SK-N-SH (cell line): Measurements from ENCODE around the gene ROR2. TPM values are rescaled to one million over a fixed set of nuclear protein-coding genes. Genes with fewer than 3 reads are reported as not detected.

ENCODE experiments used
- CTCF ChIA-PET: fragments of 300-600, 350-600 bp; formaldehyde crosslinking; extraction: SDS; loops from one replicate; lab custom pipeline; 2021; lab: Yijun Ruan, JAX
- POLR2A ChIA-PET: fragments of 350-600 bp; sonication (Branson Sonifier 250); formaldehyde crosslinking; extraction: SDS; loops from one replicate; lab custom pipeline; 2020; ENCODE audit warnings: antibody characterized with exemption, inconsistent platforms; lab: Yijun Ruan, JAX
- DNase-seq: peaks from one replicate; pipeline ENCODE4 v3.0.0; 2012
- H2AFZ ChIP-seq: fragments of 200-600 bp; sonication (generic); 2 replicates; pipeline ENCODE4 v1.8.1; 2016; ENCODE audit warnings: antibody characterized with exemption, mild to moderate bottlenecking, low read depth
- H3F3A ChIP-seq: fragments of 200-600 bp; sonication (generic); replicated peaks from 2 replicates; pipeline ENCODE3; 2016; ENCODE audit warnings: antibody characterized with exemption, mild to moderate bottlenecking; ENCODE audit not compliant: insufficient read depth
- H3K27ac ChIP-seq, 2 experiments: fragments of 200-500 bp in 1 of 2; fragments of 200-600 bp in 1 of 2; sonication (Bioruptor generic) in 1 of 2; sonication (generic), shearing (Covaris generic) in 1 of 2; 2 replicates each; pipeline versions ENCODE4 v1.5.1 to v1.6.1; 2014 to 2016; ENCODE audit warnings: low read depth in 2 of 2, inconsistent platforms in 1 of 2, low read length in 1 of 2, mild to moderate bottlenecking in 1 of 2, mixed read lengths in 1 of 2
- H3K27me3 ChIP-seq: fragments of 200-600 bp; sonication (generic), shearing (Covaris generic); 2 replicates; pipeline ENCODE4 v1.6.1; 2016; ENCODE audit warnings: mixed run types; ENCODE audit not compliant: insufficient read depth
- H3K36me3 ChIP-seq, 2 experiments: fragments of 200-500 bp in 1 of 2; fragments of 200-600 bp in 1 of 2; sonication (Bioruptor generic) in 1 of 2; sonication (generic) in 1 of 2; replicated peaks in 1 of 2; 2 replicates each; pipeline versions ENCODE3 to v1.5.1; 2014 to 2016; ENCODE audit warnings: low read length in 1 of 2, mild to moderate bottlenecking in 1 of 2; ENCODE audit not compliant: insufficient read depth in 2 of 2, control insufficient read depth in 1 of 2
- H3K4me1 ChIP-seq, 2 experiments: fragments of 200-500 bp in 1 of 2; fragments of 200-600 bp in 1 of 2; sonication (Bioruptor generic) in 1 of 2; sonication (generic), shearing (Covaris generic) in 1 of 2; 2 replicates each; pipeline versions ENCODE4 v1.5.1 to v1.6.1; 2014 to 2016; ENCODE audit warnings: low read depth in 1 of 2, low read length in 1 of 2, mixed run types in 1 of 2; ENCODE audit not compliant: insufficient read depth in 2 of 2, control insufficient read depth in 1 of 2
- H3K4me2 ChIP-seq: fragments of 200-600 bp; sonication (generic), shearing (Covaris generic); 2 replicates; pipeline ENCODE4 v1.6.1; 2017; ENCODE audit warnings: mixed run types
- H3K4me3 ChIP-seq, 2 experiments: fragments of 200-500 bp in 1 of 2; fragments of 200-600 bp in 1 of 2; sonication (Bioruptor generic) in 1 of 2; sonication (generic), shearing (Covaris generic) in 1 of 2; 2 replicates each; pipeline versions ENCODE4 v1.5.1 to v1.8.1; 2014 to 2016; ENCODE audit warnings: low read depth in 2 of 2, inconsistent platforms in 1 of 2, low read length in 1 of 2, mild to moderate bottlenecking in 1 of 2, mixed read lengths in 1 of 2, moderate library complexity in 1 of 2
- H3K79me2 ChIP-seq: fragments of 200-600 bp; sonication (generic); 2 replicates; pipeline ENCODE4 v1.8.1; 2017; ENCODE audit warnings: mild to moderate bottlenecking; ENCODE audit not compliant: insufficient read depth
- H3K9ac ChIP-seq: fragments of 200-600 bp; sonication (generic); 2 replicates; pipeline ENCODE4 v1.6.1; 2017; ENCODE audit warnings: mixed run types
- H3K9me2 ChIP-seq: fragments of 200-600 bp; sonication (generic); 2 replicates; pipeline ENCODE4 v1.6.1; 2017; ENCODE audit warnings: mixed run types
- H3K9me3 ChIP-seq: fragments of 200-600 bp; sonication (generic); 2 replicates; pipeline ENCODE4 v1.6.1; 2017; ENCODE audit warnings: mixed run types, mild to moderate bottlenecking, moderate library complexity
- H4K20me1 ChIP-seq: fragments of 200-600 bp; sonication (generic); 2 replicates; pipeline ENCODE4 v1.6.1; 2017; ENCODE audit warnings: mild to moderate bottlenecking, mixed run types; ENCODE audit not compliant: insufficient read depth
- CHD2 ChIP-seq: fragments of 150-350 bp; IDR thresholded peaks from 2 replicates; pipeline ENCODE4 v1.6.1; 2018; ENCODE audit warnings: low read length; ENCODE audit not compliant: partially characterized antibody
- FOSL2 ChIP-seq: IDR thresholded peaks from 2 replicates; pipeline ENCODE4 v1.4.0; 2012; ENCODE audit warnings: low read depth, mild to moderate bottlenecking, moderate library complexity, borderline replicate concordance
- GABPA ChIP-seq: IDR thresholded peaks from 2 replicates; pipeline ENCODE4 v1.4.0; 2012; ENCODE audit warnings: low read depth, mild to moderate bottlenecking
- MXI1 ChIP-seq: IDR thresholded peaks from 2 replicates; pipeline ENCODE4 v1.6.1; 2012; ENCODE audit warnings: mild to moderate bottlenecking, low read depth, low read length, improper control_type of control experiment
- NFIC ChIP-seq: IDR thresholded peaks from 2 replicates; pipeline ENCODE4 v1.4.0; 2012; ENCODE audit warnings: borderline replicate concordance
- RAD21 ChIP-seq: IDR thresholded peaks from 2 replicates; pipeline ENCODE4 v1.6.1; 2012; ENCODE audit warnings: mild to moderate bottlenecking, low read length
- RCOR1 ChIP-seq: fragments of 150-350 bp; IDR thresholded peaks from 2 replicates; pipeline ENCODE4 v1.6.1; 2017; ENCODE audit warnings: antibody characterized with exemption, low read length
- SIN3A ChIP-seq: IDR thresholded peaks from 2 replicates; pipeline ENCODE4 v1.6.1; 2012; ENCODE audit warnings: low read depth, mild to moderate bottlenecking, low read length, moderate library complexity, borderline replicate concordance
- SMC3 ChIP-seq: IDR thresholded peaks from 2 replicates; pipeline ENCODE4 v1.6.1; 2012; ENCODE audit warnings: low read depth, low read length, improper control_type of control experiment
- TCF12 ChIP-seq: IDR thresholded peaks from 2 replicates; pipeline ENCODE4 v1.4.0; 2012
- TEAD4 ChIP-seq: IDR thresholded peaks from 2 replicates; pipeline ENCODE4 v1.4.0; 2012; ENCODE audit warnings: mild to moderate bottlenecking, borderline replicate concordance; ENCODE audit not compliant: insufficient read depth
- YY1 ChIP-seq: IDR thresholded peaks from 2 replicates; pipeline ENCODE4 v1.4.0; 2012; ENCODE audit warnings: low read depth, mild to moderate bottlenecking
- ZBTB33 ChIP-seq: IDR thresholded peaks from 2 replicates; pipeline ENCODE4 v1.4.0; 2012; ENCODE audit warnings: low read depth, borderline replicate concordance
- WGBS: methylation state at CpG from one replicate; pipeline ENCODE4 v1.1.6; 2017; ENCODE audit warnings: low lambda C conversion rate; 5-methylcytosine and 5-hydroxymethylcytosine counted together
- polyA plus RNA-seq, 3 experiments: library from polyadenylated mRNA; depleted of rRNA; stranded (reverse); fragments of >200 nt; gene quantifications; 2 replicates each; pipeline ENCODE4 v1.2.3, GENCODE V29; 2012
- TF ChIP-seq, protein P1 (sequence below): IDR thresholded peaks from 2 replicates; pipeline ENCODE4 v1.6.1; 2012; ENCODE audit warnings: mild to moderate bottlenecking, low read depth, low read length, moderate library complexity
- TF ChIP-seq, protein P2 (sequence below): fragments of 200-600 bp; sonication (generic); IDR thresholded peaks from 2 replicates; pipeline ENCODE4 v1.6.1; 2017; ENCODE audit warnings: antibody characterized with exemption, mild to moderate bottlenecking, moderate library complexity
- TF ChIP-seq, protein P3 (sequence below): IDR thresholded peaks from 2 replicates; pipeline ENCODE4 v1.4.0; 2012; ENCODE audit warnings: low read depth

The ROR2 gene
- polyA plus RNA-seq, 1 of the 3 experiments (the other 2 are of a cell fraction), result 0.43 TPM

DNA sequence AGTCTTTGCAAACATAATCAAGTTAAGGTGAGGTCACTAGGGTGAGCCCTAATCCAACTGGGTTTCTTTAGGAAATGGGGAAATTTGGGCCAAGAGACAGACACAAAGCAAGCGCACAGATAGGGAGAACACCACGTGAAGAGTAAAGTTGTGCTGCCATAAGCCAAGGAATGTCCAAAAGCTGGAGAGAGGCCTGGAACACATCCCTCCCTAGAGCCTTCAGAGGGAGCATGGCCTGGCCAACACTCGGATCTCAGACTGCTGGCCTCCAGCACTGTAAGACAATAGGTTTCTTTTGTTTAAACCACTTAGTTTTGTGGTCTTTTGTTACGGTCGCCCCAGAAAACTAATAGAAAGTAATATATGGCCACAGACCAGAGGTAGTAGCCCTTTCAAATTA, 8.1 kb upstream of the ROR2 start:
- Histone ChIP-seq H3K36me3 (no peaks in the 10 kb centered on the region), H3K9me3 (no peaks in the 10 kb centered on the region), H3K4me1 (peaks cover 0 to 4% of the 10 kb centered on the region in 2 experiments; a peak in 1 of 4 replicates), H3K79me2 (no peaks in the 10 kb centered on the region), H3K4me2 (no peak overlapping the region), H3K9me2 (no peaks in the 10 kb centered on the region), H3F3A (no peaks in the 10 kb centered on the region), H3K27ac (no peak overlapping the region), H2AFZ (no peak overlapping the region), H3K27me3 (no peaks in the 10 kb centered on the region), H3K9ac (no peak overlapping the region), H3K4me3 (no peak overlapping the region), H4K20me1 (no peaks in the 10 kb centered on the region)
- POLR2A ChIA-PET, result no interaction called here
- TF ChIP-seq RCOR1 (no peak), TEAD4 (no peak), YY1 (no peak), MXI1 (no peak), NFIC (no peak), SIN3A (no peak)
- CTCF ChIA-PET, result interaction anchor here (4.7 to 20.1 kb wide), 2 partner anchors 8 to 189 kb away, joined by 35 to 495 read pairs; partner anchors contain the start of gene ROR2
- no peak for DNase-seq
- WGBS, result 76% methylated on average over 5 of the region's 5 CpGs

- CTCF ChIA-PET, result interaction anchor here (0.6 to 20.1 kb wide), 49 partner anchors 8 to 250 kb away, joined by 3 to 495 read pairs (median 4); partner anchors contain the start of gene SPTLC1
- no peaks in the 10 kb centered on the region for H3F3A ChIP-seq
- H3K9ac ChIP-seq, result no peak overlapping the region
- POLR2A ChIA-PET, result no interaction called here
- peak overlapping the region; percentile 59; the same call in 1 of the 2 replicates for H2AFZ ChIP-seq
- H3K4me3 ChIP-seq, result peak overlapping the region; percentile 26 to 56; a peak in 3 of 4 replicates
- 13% methylated on average over 6 of the region's 6 CpGs for WGBS
- peak; percentile 68 for DNase-seq
- no peaks in the 10 kb centered on the region for H3K36me3 ChIP-seq
- peak overlapping the region; percentile 62 for H3K4me2 ChIP-seq
- TF ChIP-seq MXI1 (peak; percentile 71), RAD21 (peak; percentile 74), CHD2 (no peak), GABPA (no peak), FOSL2 (no peak), RCOR1 (no peak), SMC3 (peak; percentile 60; the same call in 1 of the 2 replicates), ZBTB33 (no peak), TCF12 (no peak), NFIC (no peak)
- TF ChIP-seq, protein P1, sequence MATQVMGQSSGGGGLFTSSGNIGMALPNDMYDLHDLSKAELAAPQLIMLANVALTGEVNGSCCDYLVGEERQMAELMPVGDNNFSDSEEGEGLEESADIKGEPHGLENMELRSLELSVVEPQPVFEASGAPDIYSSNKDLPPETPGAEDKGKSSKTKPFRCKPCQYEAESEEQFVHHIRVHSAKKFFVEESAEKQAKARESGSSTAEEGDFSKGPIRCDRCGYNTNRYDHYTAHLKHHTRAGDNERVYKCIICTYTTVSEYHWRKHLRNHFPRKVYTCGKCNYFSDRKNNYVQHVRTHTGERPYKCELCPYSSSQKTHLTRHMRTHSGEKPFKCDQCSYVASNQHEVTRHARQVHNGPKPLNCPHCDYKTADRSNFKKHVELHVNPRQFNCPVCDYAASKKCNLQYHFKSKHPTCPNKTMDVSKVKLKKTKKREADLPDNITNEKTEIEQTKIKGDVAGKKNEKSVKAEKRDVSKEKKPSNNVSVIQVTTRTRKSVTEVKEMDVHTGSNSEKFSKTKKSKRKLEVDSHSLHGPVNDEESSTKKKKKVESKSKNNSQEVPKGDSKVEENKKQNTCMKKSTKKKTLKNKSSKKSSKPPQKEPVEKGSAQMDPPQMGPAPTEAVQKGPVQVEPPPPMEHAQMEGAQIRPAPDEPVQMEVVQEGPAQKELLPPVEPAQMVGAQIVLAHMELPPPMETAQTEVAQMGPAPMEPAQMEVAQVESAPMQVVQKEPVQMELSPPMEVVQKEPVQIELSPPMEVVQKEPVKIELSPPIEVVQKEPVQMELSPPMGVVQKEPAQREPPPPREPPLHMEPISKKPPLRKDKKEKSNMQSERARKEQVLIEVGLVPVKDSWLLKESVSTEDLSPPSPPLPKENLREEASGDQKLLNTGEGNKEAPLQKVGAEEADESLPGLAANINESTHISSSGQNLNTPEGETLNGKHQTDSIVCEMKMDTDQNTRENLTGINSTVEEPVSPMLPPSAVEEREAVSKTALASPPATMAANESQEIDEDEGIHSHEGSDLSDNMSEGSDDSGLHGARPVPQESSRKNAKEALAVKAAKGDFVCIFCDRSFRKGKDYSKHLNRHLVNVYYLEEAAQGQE, result no peak
- TF ChIP-seq, protein P2, sequence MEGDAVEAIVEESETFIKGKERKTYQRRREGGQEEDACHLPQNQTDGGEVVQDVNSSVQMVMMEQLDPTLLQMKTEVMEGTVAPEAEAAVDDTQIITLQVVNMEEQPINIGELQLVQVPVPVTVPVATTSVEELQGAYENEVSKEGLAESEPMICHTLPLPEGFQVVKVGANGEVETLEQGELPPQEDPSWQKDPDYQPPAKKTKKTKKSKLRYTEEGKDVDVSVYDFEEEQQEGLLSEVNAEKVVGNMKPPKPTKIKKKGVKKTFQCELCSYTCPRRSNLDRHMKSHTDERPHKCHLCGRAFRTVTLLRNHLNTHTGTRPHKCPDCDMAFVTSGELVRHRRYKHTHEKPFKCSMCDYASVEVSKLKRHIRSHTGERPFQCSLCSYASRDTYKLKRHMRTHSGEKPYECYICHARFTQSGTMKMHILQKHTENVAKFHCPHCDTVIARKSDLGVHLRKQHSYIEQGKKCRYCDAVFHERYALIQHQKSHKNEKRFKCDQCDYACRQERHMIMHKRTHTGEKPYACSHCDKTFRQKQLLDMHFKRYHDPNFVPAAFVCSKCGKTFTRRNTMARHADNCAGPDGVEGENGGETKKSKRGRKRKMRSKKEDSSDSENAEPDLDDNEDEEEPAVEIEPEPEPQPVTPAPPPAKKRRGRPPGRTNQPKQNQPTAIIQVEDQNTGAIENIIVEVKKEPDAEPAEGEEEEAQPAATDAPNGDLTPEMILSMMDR, result peak; percentile 76
- TF ChIP-seq, protein P3, sequence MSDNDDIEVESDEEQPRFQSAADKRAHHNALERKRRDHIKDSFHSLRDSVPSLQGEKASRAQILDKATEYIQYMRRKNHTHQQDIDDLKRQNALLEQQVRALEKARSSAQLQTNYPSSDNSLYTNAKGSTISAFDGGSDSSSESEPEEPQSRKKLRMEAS, result peak; percentile 33; the same call in 1 of the 2 replicates
- TF ChIP-seq, all 33 proteins: peak for 5
- no peaks in the 10 kb centered on the region for H4K20me1 ChIP-seq
- H3K79me2 ChIP-seq, result no peaks in the 10 kb centered on the region
- H3K9me3 ChIP-seq, result no peaks in the 10 kb centered on the region
- no peaks in the 10 kb centered on the region for H3K9me2 ChIP-seq
- no peak overlapping the region for H3K27ac ChIP-seq
- peaks cover 0 to 4% of the 10 kb centered on the region in 2 experiments; a peak in 1 of 4 replicates for H3K4me1 ChIP-seq
- H3K27me3 ChIP-seq, result peaks cover 5% of the 10 kb centered on the region; the same call in 1 of the 2 replicates
Measured at GRCh38 chr9:91954841-91955471, 4.9 kb upstream of the ROR2 start.
